ENCODE data around the gene MARCHF6.
"Not testable (repeated sequence)": the region's sequence is repeated elsewhere in the genome, so short reads cannot be mapped to it uniquely, and the experiment has no call there.

MARCHF6 gene

DNA sequence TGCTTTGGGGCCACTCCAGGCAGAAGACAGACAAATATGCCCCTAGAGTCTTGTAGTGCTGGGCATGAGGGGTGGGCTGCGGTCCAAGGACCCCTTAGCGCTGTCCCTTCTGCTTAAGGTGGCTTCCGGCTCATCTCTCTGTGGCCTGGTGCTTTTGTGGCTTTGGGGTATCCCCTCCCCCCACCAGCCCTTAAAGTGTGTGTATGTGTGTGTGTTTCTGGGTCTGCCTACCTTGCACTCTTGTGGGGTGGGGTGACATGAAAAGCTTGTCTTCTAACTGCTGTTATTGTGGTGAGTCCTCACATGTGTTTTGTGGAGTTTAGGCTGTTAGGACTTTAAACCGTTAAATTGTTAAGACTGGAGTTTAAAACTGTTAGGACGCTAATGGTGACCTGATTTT, 23.6 kb downstream of the MARCHF6 start:
- DNase-seq, result no peak

DNA sequence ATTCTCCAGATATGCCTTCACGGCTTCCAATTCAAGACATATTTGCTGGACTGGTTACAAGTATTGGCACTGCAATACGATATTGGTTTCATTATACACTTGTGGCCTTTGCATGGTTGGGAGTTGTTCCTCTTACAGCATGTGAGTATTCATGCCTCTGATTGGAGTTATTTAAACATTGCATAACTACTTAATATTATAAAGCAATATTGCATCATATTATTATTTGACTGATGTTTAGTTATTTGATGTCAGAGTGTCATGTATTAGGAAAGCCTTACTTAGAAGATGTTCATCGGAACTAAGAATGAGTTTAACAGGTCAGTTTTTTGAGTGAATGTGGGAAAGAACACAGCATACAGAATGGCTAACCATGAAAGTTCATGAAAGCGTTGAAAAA, 28.3 kb downstream of the MARCHF6 start:
- no peak for DNase-seq

DNA sequence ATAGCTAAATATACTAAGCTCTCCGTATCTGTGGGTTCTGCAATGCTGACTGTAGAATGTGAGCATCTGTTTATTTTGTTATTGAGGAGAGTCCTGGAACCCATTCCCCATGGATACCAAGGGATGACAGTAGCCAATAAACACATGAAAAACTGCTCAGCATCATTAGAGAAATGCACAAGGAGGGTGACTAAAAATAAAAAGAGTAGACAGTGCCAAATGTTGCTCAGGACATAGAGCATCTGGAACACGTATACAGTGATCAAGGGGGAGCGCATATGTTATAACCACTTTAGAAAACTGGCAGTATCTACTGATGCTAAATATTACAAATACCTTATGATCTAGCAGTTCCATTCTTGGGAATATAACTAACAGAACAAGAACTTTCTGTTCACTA, 31.0 kb downstream of the MARCHF6 start:
- DNase-seq, result no peak

DNA sequence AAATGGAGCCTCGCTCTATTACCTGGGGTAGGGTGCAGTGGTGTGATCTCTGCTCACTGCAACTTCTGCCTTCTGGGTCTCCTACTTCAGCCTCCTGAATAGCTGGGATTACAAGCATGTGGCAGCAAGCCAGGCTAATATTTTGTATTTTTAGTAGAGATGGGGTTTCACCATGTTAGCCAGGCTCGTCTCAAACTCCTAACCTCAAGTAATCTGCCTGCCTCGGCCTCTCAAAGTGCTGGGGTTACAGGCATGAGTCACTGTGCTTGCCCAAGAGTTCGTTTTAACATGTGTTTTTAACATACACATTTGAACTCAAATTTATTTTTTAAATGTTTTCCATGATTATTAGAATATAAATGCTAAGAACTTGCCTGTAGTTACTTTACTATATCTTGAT, 34.2 kb downstream of the MARCHF6 start:
- no peak for DNase-seq

DNA sequence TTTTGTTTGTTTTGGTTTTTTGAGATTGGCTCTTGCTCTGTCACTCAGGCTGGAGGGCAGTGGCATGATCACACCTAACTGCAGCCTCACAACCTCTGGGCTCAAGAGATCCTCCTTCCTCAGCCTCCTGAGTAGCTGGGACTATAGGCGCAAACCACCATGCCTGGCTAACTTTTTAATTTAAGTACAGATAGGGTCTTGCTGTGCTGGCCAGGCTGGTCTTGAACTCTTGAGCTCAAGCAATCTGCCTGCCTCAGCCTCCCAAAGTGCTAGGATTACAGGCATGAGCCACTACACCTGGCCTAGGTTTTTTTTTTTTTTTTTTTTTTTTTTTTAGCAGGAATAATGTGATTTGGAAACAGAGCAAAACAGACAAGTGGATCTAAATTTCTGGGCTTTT, 37.6 kb downstream of the MARCHF6 start:
- DNase-seq, result no peak

DNA sequence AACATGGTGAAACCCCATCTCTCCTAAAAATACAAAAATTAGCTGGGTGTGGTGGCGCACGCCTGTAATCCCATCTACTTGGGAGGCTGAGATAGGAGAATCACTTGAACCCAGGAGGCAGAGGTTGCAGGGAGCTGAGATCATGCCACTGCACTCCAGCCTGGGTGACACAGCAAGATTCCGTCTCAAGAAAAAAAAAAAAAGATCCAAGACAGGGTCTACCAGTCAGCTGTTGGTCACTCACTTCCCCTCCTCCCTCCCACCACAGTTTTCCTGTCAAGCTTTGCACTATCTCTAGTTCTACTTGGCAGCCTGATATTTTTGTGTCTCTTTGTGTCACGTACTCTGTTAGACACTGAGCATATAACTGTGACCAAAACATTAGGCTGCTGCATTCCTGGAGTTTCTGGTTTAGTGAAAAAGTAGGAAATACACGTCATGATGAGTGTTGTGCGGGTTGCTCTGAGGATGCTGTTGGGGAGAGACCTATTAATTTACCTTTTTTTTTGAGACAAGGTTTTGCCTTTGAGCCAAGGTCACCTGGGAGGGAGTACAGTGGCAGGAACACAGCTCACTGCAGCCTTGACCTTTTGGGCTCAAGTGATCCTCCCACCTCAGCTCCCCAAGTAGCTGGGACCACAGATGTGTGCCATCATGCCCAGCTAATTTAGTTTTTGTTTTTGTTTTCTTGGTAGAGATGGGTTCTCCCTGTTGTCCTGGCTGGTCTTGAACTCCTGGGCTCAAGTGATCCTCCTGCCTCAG, 39.3 kb downstream of the MARCHF6 start:
- DNase-seq, result not testable (repeated sequence)

DNA sequence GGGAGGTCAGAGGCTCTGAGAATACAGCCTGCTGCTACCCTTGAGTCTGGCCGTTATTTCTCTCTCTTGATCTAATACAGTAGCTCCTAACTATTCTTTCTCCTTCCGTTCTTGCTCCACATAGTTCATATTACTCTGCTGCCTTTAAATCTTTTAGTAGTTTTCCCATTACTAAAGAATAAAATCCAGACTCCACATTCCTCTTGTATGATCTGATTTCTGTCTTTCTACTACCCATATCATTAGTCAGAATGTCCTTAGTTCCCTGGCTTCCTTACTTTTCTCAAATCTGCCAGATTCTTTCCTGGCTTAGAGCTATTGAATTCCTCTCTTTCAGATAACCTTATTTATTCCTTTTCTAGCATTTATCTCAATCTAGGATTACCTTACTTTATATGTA, 40.0 kb downstream of the MARCHF6 start:
- peak; percentile 15 for DNase-seq

DNA sequence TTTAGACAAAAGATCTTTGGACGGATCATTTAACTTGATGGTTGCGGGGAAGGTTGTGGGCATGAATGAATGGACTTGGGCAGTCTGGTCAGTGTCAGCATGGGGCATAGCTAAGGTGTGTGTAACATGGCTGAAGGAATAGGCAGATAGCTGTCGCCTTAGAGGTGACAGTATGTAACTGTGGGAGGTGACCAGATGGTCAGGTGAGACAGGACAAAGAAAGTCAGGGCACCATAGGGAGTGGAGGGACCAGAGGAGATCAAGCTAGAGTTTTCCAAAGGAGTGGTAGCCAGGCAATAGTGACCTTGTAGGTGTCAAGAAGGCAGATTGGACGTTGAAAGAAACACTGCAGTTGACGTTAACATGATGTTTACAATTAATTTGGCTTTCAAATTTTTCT, 43.1 kb downstream of the MARCHF6 start:
- DNase-seq, result no peak

DNA sequence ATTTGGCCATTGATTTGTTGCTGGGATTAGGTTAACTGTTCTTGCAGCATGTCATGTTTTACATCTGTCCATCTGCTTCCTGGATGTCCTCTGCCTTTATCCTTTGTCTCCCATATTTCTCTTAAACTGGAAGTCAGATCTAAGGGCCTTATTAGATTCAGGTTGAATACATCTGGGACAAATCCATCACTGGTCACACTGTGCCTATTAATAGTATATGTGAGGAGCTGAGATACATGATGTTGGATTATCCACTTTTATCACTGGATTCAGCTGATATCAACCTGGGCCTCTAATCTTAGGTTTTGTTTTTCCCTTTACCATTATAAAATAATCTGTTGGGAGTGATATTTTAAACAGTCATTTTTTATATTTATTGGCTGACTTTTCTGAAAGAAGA, 46.3 kb downstream of the MARCHF6 start:
- DNase-seq, result no peak

DNA sequence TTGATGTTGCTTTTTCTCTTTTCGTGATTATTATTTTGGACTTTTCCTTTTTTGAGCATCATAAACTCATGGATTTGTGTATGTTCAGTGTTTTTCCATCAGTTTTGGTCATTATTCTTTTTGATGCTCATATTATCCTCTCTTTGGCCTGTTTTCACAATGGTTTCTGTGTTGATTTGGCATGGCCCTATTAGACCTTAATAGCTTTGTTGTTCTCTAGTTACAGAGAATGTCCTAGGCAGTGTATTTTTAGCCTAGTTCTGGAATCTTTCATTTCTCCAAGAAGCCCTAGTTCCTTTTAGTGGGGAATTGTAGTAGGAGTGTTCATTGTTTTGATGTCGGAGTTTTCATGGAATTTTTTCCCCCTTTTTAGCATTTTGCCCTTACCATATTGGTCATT, 46.9 kb downstream of the MARCHF6 start:
- DNase-seq, result no peak

DNA sequence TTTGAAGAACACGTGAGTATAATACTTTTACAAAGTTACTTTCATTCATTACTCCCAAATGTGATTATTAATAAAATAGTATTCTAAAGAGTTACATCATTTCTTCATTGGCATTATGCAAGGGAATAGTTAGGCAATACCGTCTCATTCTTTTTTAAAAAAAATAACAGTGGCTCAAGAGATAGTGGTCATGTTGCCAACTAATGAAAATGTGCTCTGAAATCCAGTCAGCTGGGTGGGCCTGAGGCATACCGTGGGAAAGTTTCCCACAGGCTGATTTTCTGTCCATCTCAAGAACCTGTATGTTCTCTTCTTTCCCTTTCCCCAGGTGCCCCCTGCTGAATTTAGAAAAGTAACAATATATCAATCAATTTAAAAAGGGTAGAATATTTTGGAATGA, 47.3 kb downstream of the MARCHF6 start:
- no peak for DNase-seq

DNA sequence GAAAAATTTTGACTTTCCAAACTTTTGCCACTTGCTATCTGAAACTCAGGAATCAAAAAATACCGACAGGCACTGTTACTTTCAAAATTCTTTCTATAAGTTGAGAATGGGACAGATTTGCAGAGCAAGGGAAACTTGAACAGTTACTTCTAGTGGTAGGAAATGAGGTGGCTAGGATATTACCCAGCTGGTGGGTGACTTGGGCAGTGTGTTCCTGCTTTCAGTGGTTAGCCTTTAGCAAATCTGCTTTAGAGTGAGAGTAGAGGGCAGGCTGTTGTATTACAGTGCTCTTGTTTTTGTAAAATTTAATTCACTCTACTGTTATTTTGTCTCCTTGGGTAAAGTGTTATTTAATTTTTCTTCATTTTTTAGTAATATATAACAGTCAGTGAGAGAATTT, 48.0 kb downstream of the MARCHF6 start:
- DNase-seq, result no peak

All from amniotic stem cell (primary cell).